HEK293T (cell line): ENCODE results near the gene SLC22A9.
"Not testable (repeated sequence)": the region's sequence is repeated elsewhere in the genome, so short reads cannot be mapped to it uniquely, and the experiment has no call there.

Experiments used
- CTCF ChIA-PET: fragments of 350-600 bp; formaldehyde crosslinking; extraction: SDS; loops from one replicate; lab custom pipeline; 2021; ENCODE audit warnings: antibody characterized with exemption, inconsistent platforms; lab: Yijun Ruan, JAX
- POLR2A ChIA-PET: fragments of 350-600 bp; formaldehyde crosslinking; extraction: SDS; loops from one replicate; lab custom pipeline; 2020; ENCODE audit warnings: antibody characterized with exemption, inconsistent platforms; lab: Yijun Ruan, JAX
- DNase-seq: peaks from one replicate; pipeline ENCODE4 v3.0.0; 2012; ENCODE audit warnings: mixed read lengths; ENCODE audit errors: extremely low spot score
- ARNT ChIP-seq: fragments of 450-650 bp; IDR thresholded peaks from 2 replicates; pipeline ENCODE4 v1.6.1; 2017; ENCODE audit warnings: mild to moderate bottlenecking
- BHLHE40 ChIP-seq: fragments of 450-650 bp; IDR thresholded peaks from 2 replicates; pipeline ENCODE4 v1.6.1; 2016; ENCODE audit warnings: mild to moderate bottlenecking, moderate library complexity, borderline replicate concordance
- CTBP1 ChIP-seq: fragments of 450-650 bp; IDR thresholded peaks from 2 replicates; pipeline ENCODE4 v1.6.1; 2016; ENCODE audit warnings: borderline replicate concordance
- ELF4 ChIP-seq: fragments of 450-650 bp; IDR thresholded peaks from 2 replicates; pipeline ENCODE4 v1.6.1; 2017; ENCODE audit warnings: antibody characterized with exemption
- FOXA1 ChIP-seq: fragments of 450-650 bp; IDR thresholded peaks from 2 replicates; pipeline ENCODE4 v1.6.1; 2016; ENCODE audit warnings: mild to moderate bottlenecking
- FOXK2 ChIP-seq: fragments of 450-650 bp; IDR thresholded peaks from 2 replicates; pipeline ENCODE4 v1.6.1; 2016; ENCODE audit warnings: mild to moderate bottlenecking
- FOXM1 ChIP-seq: fragments of 450-650 bp; IDR thresholded peaks from 2 replicates; pipeline ENCODE4 v1.6.1; 2017; ENCODE audit warnings: mild to moderate bottlenecking, borderline replicate concordance
- HDGF ChIP-seq: fragments of 450-650 bp; IDR thresholded peaks from 2 replicates; pipeline ENCODE4 v1.6.1; 2017; ENCODE audit warnings: antibody characterized with exemption, borderline replicate concordance
- L3MBTL2 ChIP-seq: fragments of 450-650 bp; conservative IDR thresholded peaks from 2 replicates; pipeline ENCODE4 v1.6.1; 2016; ENCODE audit warnings: mild to moderate bottlenecking
- LEF1 ChIP-seq: fragments of 450-650 bp; IDR thresholded peaks from 2 replicates; pipeline ENCODE4 v1.6.1; 2017; ENCODE audit warnings: mild to moderate bottlenecking, borderline replicate concordance
- NFRKB ChIP-seq: fragments of 450-650 bp; IDR thresholded peaks from 2 replicates; pipeline ENCODE4 v1.6.1; 2016; ENCODE audit warnings: mild to moderate bottlenecking, moderate library complexity
- PKNOX1 ChIP-seq: fragments of 450-650 bp; IDR thresholded peaks from 2 replicates; pipeline ENCODE4 v1.6.1; 2016
- SP1 ChIP-seq: fragments of 450-650 bp; IDR thresholded peaks from 2 replicates; pipeline ENCODE4 v1.6.1; 2017
- SUZ12 ChIP-seq: fragments of 450-650 bp; IDR thresholded peaks from 2 replicates; pipeline ENCODE4 v1.6.1; 2016; ENCODE audit warnings: mild to moderate bottlenecking
- TARDBP ChIP-seq: fragments of 450-650 bp; IDR thresholded peaks from 2 replicates; pipeline ENCODE4 v1.6.1; 2016
- ZNF384 ChIP-seq: fragments of 450-650 bp; IDR thresholded peaks from 2 replicates; pipeline ENCODE4 v1.6.1; 2016

Gene SLC22A9

DNA sequence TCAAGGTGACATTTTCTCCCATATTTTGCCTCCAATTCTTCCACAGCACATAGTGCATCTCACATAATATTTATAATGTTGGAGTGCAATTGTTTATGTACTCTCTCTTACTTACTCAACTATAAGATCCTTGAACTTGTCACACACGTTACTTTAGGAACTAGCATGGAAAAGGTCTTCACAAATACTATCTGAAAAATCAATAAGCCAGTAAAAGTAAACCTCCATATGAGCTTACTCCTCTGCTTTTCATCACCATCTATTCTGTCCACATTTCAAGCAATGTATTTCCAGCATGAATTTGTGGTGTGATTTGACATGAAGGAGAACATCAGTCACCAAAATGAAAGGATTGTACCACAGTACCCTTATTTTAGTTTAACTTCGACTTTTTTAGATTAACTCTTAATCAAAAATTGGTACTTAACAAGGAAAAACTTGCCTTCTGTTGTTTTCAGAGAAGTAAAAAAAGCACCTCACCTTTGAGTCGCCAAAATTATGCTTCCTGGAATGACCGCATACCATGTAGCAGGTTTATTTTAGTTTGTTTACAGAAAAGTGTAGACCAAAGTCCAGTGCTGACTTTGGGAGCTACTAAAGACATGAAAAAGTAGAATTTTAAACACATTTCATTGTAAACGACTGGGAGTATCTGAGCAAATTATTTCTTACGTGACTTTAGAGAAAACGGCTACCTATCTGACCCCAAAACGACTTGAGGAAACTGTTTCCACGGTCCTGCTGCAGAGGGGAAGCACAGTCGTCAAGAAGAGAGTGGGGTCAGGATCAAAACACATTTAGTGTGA is at the start of gene SLC22A9:
Gene SLC22A9, plus strand, starts transcription at position 621 of the 806 bp plus-strand sequence. CDS start 272 bp downstream, outside the sequence.
- ChIA-PET POLR2A (no interaction called here), CTCF (no interaction called here)
- no peak for DNase-seq
- TF ChIP-seq FOXK2 = no peak

DNA sequence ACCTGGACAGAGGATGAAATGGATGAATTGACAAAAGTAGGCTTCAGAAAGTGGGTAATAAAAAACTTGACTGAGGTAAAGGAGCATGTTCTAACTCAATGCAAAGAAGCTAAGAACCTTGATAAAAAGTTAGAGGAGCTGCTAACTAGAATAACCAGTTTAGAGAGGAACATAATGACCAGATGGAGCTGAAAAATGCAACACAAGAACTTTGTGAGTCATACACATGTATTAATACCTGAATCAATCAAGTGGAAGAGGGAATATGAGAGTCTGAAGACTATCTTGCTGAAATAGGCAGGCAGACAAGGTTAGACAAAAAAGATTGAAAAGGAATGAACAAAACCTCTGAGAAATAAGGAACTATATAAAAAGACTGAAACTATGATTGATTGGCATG is 47.9 kb upstream of the SLC22A9 start:
- TF ChIP-seq FOXA1 (no peak), TARDBP (no peak), FOXK2 (no peak), ARNT (no peak), L3MBTL2 (no peak), CTBP1 (no peak), LEF1 (no peak), FOXM1 (no peak), NFRKB (no peak), ELF4 (no peak), SP1 (no peak), SUZ12 (no peak), ZNF384 (no peak), HDGF (no peak), PKNOX1 (no peak), BHLHE40 (no peak)
- no peak for DNase-seq
- ChIA-PET CTCF (no interaction called here), POLR2A (no interaction called here)

DNA sequence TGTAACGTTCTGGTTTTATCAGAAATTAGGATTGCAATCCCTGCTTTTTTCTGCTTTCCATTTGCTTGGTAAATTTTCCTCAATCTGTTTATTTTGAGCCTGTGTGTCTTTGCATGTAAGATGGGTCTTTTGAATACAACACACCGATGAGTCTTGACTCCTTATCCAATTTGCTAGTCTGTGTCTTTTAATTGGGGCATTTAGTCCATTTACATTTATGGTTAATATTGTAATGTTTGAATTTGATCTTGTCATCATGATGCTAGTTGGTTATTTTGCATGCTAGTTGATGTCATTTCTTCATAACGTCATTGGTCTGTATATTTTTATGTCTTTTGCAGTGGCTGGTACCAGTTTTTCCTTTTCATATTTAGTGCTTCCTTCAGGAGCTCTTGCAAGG is 34.5 kb upstream of the SLC22A9 start:
- CTCF ChIA-PET, DNase-seq: not testable (repeated sequence)

GRCh38 chr11:63337070-63337469 is 32.5 kb upstream of the SLC22A9 start:
- ChIA-PET CTCF (no interaction called here), POLR2A (no interaction called here)
- no peak for DNase-seq
- TF ChIP-seq LEF1 = no peak
- TF ChIP-seq BHLHE40 = no peak
- no peak for TF ChIP-seq FOXK2
- TF ChIP-seq TARDBP = no peak
- TF ChIP-seq PKNOX1 = no peak
- TF ChIP-seq FOXM1 = no peak
- no peak for TF ChIP-seq NFRKB
- TF ChIP-seq L3MBTL2 = no peak
- TF ChIP-seq HDGF = no peak
- TF ChIP-seq FOXA1 = no peak
- no peak for TF ChIP-seq SP1
- TF ChIP-seq ARNT = no peak
- TF ChIP-seq CTBP1 = no peak

More for the DNA sequence above, 34.5 kb upstream of the SLC22A9 start:
- POLR2A ChIA-PET = not testable (repeated sequence)

- CTCF ChIA-PET = no interaction called here
- POLR2A ChIA-PET = no interaction called here
- no peak for TF ChIP-seq NFRKB
- no peak for TF ChIP-seq ARNT
- no peak for TF ChIP-seq SUZ12
- no peak for TF ChIP-seq TARDBP
- TF ChIP-seq PKNOX1 = no peak
- TF ChIP-seq CTBP1 = no peak
- TF ChIP-seq FOXK2 = no peak
- TF ChIP-seq BHLHE40 = no peak
- TF ChIP-seq FOXA1 = no peak
- no peak for TF ChIP-seq SP1
- TF ChIP-seq ZNF384 = no peak
- TF ChIP-seq ELF4 = no peak
- no peak for TF ChIP-seq FOXM1
- TF ChIP-seq HDGF = no peak
- TF ChIP-seq LEF1 = no peak
- DNase-seq = no peak
Observed at GRCh38 chr11:63343130-63343529, 26.5 kb upstream of the SLC22A9 start.

- TF ChIP-seq L3MBTL2 = no peak
- no peak for TF ChIP-seq SUZ12
- TF ChIP-seq LEF1 = no peak
- TF ChIP-seq SP1 = no peak
- TF ChIP-seq ELF4 = no peak
- TF ChIP-seq FOXK2 = no peak
- TF ChIP-seq CTBP1 = no peak
- no peak for TF ChIP-seq NFRKB
- CTCF ChIA-PET = no interaction called here
- no peak for DNase-seq
- POLR2A ChIA-PET = no interaction called here
Observed at GRCh38 chr11:63352144-63352543, 17.4 kb upstream of the SLC22A9 start.
